Kidney capillary endothelial cell (primary cell): Measurements from ENCODE around the gene CA12.
"Not testable (repeated sequence)": the region's sequence is repeated elsewhere in the genome, so short reads cannot be mapped to it uniquely, and the experiment has no call there.

Source experiments
- DNase-seq: peaks from one replicate; pipeline ENCODE4 v3.0.0-alpha.2; 2018; ENCODE audit warnings: low spot score

CA12 gene

DNA sequence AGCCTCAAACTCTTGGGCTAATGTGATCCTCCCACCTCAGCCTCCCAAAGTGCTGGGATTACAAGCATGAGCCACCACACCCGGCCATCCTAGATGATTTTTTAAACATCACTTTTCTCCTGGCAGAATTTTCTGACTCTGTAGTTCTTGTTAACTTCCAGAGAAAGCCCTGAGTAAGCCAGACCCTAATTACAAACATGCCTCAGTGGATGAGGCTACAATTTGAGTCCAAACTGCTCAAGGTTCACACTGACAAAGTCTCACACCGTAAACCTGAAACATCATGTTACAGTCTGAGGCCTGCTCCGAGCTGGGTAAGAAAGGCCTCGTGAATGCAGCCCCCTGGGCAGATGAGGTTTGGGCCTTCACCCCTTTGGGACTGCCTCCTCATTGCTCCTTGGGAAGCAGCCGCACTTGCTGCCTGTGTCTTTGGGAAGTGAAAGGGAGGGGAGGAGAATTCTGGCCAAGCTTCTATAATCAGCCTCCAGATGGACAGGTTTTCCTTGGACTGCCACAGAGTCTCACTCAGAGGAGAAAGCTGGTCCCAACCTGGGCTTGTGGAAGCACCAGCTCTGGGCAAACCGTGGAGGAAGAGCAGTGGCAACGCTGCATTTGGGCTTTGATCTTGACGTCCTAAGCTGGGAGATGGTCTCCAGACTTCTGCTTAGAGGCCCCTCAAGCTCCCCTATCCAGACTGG, 46.0 kb downstream of the CA12 start:
- DNase-seq = no peak

DNA sequence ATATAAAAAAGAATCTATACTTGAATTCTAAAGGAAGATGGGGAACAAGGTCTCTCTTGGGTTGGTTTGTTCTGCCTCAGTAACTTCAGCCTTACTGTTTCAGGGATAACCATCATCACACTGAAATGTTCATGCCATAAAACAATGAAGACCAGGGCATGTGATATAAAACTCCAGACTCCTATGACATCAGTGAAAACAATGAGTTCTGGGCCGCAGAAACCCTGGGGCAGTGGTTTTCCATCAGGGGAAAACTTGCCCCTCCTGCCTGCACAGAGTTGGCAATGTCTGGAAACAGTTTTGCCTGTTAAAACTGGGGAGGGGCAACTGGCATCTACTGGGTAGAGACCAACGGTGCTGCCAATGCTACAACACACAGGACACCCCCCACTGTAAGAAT, 46.8 kb downstream of the CA12 start:
- DNase-seq = no peak

DNA sequence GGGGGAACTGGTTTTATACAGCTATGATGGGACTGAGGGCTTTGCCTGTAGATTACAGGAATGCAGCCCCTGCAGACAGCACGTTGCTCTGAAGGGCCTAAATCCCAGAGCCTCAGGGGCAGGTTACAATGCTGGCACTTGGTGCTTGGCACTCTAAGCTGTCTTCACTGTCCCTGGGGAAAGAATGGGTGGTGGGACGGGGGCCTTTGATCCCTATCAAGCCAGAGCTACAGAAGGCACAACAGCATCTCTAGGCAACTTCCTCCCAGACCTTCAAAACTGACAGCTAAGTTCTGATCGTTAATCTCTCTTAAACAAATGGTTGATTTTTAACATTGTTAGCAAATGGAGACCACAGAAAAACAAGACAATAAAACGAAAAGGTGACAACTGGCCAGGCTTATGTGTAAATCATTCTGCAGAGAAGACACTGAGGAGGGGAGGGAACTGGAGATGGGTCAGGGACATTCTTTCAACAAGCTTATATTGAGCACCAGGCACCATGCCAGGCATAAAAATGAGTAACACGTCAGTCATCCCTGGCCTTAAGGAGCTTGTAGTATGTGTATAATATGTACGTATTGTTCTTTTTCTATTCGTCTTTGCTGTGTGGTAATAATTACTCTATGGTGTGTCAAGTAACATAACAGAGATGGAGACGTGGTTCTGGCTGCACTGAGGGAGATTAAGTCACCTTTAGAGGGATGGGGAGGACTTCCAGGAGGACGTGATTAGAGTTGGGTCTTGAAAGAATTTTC, 49.1 kb downstream of the CA12 start:
- DNase-seq = peak; percentile 80

DNA sequence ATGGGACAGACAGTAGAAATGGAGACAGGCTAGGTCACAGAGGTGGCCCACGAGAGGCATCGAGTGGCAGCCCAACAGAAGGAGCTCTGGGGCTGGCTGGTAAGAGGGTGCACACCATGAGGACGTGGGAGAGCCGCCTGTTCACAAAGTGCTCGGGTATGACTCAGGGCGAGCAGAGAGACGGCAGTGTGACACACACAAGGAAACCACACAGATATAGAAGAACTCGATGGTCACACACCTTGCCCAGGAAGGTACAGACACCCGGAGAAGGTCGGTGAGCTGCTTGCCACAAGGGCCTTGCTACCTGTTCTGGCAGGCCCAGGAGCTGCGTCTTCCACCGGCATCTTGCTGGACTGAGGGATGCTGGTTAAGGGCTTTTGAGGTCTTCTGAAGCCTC, 50.2 kb downstream of the CA12 start:
- DNase-seq = no peak

DNA sequence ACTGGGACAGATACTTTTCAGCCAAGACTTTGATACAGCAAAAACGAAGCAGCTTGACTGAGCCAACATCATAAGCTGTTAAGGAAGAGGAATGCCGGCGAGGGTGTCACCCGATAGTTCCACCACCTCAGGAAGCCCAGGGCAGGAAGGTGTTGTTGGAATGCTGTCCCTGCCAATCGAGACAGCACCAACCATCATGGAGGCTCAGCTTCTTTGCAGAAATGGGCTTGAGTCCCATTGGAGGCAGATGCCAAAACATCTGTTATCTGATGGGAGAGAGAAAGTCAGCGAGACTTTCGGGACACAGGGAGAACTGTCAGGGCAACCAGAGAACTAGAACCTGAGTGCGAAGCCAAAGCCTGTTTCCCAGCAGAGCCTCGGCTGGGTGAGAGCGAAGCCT, 50.7 kb downstream of the CA12 start:
- DNase-seq = no peak

DNA sequence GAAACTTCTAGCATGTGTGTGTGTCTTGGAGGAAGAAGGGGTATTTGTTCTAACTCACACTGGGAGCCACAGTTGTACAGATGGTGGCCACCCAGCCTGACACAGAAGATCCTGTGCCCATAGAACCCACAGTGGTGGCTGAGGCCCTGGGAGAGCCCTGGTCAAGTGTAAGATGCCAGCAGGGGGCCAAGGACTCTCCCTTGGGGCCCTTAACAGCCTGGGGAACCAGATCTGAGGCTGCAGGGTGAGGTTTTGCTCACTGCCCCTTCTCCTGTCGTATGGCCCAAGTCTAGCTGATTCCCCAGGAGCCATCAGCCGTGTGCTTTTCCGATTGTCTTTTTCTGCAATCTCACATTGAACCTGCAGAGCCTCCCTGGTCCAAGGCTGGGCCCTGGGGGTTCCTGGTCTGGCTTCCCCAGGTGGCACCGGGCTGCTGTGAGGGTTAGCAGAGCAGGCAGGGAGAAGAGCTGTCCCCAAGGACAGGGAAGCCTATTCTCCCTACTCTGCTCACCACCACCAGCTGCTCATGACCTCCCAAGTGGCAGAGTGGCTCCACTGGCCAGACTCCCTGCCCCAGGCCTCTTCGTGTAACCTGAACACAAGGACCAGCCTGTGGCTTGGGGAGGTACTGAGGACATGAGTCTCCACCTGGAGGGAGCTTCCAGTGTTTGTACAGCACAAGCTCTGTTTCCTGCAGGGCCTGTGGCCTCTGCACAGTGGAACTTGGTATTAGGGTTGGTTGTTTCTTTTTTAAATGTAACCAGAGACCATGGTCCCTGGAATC, 51.9 kb downstream of the CA12 start:
- no peak for DNase-seq

DNA sequence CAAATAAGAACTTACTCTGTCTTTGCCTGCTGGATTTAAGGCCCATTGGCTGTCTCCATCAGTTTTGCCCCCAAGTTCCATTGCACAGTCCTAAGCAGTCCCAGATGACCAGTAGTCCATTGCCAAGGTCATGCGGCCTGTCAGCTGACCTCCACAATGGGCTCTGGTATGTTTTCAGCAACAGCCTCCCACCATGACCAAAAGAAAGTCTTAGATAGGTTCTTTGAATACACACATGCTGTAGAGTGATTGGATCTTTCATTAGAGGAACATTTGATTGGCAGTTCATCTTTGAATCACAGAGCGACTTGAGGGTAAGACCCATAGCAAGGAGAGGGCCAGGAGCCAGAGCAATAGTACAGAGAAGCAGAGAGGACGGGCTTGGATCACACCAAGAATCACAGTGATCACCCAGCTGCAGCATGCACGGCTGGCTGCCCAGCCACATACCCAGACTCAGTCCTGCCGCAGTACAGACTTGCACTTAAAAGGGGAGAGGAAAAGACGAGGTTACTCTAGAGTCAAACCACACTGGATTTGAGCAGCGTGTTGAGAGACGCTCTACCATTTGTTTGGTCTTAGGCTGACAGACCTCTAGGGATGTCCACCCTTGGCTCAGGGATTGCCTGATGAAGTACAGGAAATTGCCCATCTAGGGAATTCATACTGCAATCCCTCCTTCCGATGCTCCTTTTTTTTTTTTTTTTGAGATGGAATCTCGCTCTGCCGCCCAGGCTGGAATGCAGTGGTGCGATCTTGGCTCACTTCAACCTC, 53.8 kb downstream of the CA12 start:
- DNase-seq = no peak

DNA sequence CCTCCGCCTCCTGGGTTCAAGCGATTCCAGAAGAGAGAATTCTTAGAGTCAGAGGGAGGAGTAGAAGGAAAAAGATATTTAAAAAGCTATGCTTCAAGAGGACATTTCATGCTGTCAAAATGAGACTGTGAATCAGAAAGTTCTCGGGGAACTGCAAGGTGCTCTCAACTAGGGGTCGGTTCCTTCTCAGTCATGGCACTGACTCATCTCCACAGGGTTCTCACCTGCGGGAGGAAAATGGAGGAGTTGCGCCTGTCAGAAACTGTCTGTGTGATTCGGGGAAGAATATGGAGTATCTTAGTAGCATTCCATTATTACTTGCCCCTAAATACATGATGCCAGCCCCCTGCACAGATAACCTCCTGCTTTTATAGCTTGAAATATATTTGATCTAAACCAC, 56.9 kb downstream of the CA12 start:
- no peak for DNase-seq

DNA sequence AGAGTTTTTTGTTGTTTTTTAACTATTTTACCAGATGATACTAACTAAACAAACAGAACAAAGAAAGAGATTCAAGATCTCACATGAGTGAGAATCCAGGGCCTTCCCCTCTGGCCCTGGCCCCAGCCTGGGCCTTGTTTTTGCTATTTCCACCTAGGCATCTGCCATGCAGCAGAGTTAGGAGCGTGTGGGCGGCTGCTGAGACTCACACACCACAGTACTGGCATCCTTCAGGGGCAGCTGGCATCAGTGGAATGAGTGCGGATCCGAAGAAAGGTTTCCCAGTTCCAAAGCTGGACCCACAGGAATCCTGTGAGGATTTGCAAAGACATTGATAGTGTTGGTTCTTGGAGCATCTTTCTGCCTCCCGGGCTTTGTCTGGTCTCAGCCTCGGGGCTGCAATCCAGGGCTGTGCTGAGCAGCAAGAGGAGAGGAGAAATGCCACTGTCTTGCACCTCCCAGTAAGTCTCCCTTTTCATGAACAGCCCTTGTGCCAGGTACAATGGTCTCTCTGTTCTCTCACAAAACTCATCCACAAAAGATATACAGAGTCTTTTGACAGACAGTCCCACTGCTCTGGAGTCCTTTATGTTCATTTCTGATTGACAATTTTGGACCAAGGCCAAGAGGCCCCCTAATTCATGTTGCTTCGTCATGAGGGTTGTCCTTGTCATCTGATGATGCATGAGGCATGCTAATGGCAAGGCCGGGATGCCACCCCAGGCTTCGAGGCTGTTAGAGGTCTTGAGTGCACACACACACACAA, 57.7 kb downstream of the CA12 start:
- DNase-seq = no peak

DNA sequence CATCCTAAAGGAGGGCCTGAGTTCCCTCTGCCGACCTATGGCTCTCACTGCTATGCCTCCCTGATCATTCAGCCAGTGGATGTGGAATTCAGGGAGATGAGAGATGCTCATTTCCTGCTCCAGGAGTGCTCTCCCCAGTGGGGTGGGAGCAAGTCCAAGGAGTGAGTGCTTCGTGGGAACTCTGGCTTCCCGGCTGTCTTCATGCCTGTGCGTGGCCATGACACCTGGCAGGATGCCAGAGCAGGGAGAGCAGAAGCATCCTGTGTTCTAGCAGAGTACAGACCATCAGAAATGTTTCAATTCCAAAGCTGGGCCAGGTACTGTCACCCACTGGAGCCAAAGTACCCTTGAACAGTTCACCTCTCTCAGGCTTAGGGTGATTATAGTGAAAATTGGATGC, 59.1 kb downstream of the CA12 start:
- DNase-seq = peak; percentile 22

DNA sequence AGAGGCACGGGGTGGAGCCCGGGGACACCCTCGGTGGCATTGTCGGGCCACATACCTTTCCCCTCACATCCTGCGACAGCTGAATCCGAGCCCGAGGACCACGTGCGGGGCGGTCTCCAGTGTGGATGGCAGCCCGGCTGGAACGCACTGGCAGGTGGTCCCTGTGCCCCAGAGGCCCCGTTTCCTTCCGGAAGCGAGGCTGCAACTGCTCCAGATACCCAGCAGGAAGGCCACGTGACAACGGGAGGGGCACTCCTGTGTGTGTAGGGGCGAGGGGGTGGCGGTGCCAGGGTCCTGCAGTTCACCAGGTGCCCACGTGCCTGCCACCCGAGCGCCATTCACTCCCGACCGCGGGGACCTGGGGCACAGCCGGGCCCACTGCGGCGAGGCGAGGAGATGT, 60.2 kb downstream of the CA12 start:
- no peak for DNase-seq

DNA sequence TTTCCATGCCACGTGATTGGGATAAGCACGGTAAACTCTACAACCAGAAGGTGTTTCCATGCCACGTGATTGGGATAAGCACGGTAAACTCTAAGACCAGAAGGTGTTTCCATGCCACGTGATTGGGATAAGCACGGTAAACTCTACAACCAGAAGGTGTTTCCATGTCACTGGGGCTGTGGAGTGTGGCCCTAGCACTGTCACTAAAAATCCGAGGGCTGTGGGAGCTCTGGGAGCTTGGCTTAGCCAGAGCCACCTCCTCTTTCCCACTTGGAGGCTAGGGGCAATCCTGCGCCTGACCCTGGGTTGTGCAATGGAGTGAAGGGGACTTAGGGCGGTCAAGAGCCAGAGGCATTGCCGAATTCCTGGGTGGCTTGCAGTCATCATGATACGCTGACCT, 60.7 kb downstream of the CA12 start:
- DNase-seq = not testable (repeated sequence)

DNA sequence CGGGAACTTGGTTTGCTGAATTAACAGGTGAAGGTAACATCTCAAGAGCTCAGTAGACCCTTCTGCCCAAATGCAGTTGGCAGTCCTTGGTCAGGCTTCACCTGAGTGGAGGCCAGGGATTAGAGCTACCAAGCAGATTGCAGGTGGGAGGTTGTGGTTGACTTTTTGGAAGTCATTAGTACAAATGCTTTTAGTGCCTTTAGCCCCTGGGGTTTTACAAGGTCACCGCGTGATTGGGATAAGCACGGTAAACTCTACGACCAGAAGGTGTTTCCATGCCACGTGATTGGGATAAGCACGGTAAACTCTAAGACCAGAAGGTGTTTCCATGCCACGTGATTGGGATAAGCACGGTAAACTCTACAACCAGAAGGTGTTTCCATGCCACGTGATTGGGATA, 61.2 kb downstream of the CA12 start:
- not testable (repeated sequence) for DNase-seq

DNA sequence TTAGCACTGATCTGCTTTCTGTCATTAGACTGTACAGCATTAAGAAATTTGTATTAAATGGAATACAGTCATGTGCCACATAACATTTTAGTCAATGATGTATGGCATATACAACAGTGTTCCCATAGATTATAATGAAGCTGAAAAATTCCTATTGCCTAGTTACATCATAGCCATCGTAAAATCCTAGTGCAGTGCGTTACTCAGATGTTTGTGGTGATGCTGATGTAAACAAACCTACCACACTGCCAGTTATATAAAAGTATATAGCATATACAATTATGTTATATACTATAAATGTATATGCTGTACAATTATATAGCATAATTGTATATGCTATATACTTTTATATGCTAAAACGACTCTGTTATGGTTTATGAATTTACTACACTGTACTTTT, 62.6 kb downstream of the CA12 start:
- no peak for DNase-seq

DNA sequence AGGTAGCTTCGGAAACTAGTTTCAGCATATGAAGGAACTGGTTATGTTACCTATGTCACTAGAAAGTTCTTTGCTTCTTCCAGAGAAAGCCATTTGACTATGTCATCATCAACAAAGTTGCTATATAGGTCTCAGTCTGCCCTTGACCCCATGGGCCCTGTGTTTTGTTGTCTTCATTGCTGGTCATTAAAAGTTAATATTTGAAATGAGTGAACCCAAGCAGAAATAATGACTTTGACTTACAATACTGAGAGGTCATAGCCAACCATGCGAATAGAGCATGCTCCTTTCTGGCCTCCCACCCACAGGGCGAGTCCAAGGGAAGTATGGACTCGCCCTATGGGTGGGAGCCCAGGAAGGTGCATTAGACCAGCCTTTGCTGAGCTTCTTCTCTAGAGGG, 63.3 kb downstream of the CA12 start:
- DNase-seq = no peak

DNA sequence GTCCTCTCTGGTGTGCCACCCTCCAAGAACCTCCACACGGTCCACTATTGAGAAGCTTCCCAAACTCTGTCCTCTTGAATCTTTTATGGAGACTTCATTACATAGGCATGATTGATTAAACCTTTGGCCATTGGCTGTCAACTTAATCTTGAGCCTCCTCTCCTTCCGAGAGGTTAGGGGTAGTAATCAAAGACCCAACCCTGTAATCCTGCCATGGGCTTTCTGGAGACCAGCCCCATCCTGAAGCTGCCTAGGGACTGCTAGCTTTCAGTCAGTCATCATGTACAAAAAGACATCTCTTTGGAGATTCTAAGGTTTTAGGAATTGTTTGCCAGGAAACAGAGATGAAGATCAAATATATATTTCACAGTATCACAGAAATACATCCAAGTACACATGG, 67.2 kb downstream of the CA12 start:
- no peak for DNase-seq

DNA sequence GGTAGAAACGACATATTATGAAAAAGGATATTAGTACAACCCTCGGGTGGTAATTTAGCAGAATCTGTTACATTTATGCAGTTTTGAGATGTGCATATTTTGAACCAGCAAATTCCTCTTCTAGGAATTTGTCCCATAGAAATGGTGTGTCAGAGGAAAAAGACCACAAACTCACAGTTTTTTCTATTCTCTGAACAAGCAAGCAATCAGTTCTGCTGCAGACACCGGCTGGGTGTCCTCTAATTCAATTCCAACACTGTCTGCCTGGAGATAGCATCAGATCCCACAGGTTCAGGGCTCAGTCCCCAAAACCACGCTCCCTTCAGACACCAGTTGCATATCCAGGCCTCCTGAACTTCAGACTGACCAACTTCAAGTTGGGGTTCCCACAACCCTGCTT, 67.8 kb downstream of the CA12 start:
- DNase-seq = no peak

DNA sequence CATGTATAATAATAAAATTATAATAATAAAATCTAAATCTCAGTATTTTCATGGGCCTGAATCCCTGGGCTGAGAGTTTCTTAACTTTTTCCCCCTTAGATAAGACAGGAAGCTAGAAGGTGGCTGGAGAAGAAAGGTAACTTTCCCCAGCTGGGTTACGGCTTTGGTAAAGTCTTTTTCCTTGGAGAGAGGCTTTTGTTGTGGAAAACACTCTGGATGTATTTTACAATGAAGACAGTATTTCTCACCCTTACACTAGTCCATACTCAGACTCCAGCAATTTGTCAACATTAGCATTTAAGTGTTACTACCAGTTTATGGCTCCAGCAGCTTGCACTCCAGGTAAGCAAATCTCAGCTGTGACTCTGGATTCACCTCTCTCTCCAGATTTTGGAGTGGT, 69.4 kb downstream of the CA12 start:
- no peak for DNase-seq

DNA sequence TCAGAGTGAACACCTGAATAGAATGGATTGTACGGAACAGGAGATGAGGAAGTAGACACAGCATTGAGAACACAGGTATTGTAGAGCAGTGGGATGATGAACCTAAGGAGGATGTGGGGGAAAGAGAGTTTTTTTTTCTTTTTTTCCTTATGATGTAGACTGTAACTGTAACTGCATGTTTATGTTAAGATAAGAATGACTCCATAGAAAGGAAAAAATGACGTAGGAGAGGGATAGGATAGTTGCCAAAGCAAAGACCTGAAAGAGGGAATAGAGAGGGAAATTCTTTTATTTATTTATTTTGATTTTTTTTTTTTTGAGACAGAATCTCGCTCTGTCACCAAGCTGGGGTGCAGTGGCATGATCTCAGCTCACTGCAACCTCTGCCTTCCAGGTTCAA, 71.0 kb downstream of the CA12 start:
- DNase-seq = no peak

DNA sequence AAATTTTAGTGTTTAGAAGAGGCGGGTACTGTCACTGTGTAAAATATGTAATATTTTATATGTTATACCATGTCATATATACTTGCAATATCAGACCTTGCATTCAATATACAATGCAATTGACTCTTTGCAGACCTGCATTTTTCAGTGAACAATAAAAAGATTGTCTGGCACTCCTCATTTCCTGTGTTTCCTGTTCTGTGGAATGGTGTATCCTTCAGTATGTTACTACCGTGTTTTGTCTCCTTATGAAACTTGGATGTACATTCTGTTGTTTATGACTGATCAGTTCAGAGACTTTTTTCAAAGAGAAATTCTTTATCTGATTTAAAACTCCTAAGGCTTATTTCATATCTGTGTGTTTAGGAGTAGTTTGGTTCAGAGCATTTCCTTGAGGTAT, 72.7 kb downstream of the CA12 start:
- DNase-seq = no peak

DNA sequence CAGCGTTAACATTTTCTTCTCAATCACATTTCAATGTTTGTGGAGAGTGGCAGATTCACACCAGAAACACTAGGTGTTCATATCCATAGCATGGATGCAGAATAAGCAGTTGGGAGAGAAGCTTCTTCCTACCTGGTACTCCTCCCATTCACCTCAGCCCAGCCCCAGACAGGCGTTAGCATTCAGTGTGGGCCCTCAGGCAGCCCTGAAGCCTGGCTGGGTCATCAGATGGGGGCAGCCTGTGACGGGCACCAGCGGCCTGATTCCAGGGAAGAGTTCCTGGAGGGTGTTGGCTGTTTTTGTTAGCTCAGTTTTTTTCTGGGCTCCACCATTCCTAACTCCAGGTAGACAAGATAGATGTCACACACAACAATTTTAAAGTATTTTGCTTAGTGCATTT, 73.2 kb downstream of the CA12 start:
- DNase-seq = no peak
